ENCODE measurements around the gene ARFGAP2.

ARFGAP2 gene

DNA sequence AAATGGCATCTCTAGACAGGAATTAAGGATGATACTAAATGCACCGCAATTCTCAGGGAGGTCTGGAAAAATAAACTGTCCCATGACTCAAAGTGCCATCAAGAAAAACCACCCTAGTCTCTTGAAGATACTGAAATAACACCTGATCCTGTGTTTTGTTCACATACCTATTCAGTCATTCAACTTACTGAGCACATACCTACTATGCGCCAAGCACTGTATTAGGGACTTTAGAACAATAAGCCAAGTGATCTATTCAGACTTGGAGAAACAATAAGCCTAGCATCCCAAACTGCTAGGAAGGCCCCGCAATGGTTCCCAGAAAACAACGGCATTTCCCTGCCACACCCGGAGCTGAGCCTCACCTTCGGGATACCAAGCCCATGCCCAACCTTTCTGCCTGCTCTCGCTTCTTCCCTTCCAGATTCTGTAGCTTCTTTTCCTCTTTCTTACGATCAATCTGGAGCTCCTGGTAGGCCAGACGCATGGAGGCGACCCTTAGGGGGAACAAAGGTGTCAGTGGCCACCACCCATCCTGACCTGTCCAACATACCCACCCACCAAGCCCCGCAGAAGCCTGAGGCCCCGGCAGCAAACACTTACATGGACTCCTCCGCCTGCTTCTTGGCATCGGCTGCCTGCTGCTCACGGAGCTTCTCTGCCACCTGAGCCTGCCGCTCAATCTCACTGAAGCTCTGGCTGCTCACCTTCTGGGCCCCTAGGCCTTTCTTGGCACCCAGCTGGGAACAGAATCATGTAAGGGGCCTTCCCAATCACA, 5.4 kb downstream of the ARFGAP2 start:
- no peak for DNase-seq (ENCODE audit: low spot score)

DNA sequence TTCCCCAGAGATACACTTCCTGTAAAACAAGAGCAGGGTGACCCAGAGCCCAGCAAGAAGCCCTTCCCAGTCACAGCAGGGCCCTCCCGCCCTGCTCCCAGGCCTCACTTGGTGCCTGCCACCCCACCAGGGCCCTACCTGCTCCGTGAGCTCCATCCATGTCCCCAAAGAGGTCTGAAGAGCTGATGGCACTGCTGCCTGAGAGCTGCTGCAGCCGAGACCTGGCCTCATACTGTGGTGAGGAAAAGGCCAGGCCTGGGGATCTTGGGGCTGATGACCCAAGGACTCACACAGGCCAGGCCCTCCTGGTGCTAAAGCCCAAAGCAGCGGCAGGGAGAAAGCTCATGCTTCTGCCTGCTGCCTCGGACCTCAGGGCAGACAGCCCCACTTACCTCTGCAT, 10.3 kb downstream of the ARFGAP2 start:
- no peak for DNase-seq (ENCODE audit: low spot score)

DNA sequence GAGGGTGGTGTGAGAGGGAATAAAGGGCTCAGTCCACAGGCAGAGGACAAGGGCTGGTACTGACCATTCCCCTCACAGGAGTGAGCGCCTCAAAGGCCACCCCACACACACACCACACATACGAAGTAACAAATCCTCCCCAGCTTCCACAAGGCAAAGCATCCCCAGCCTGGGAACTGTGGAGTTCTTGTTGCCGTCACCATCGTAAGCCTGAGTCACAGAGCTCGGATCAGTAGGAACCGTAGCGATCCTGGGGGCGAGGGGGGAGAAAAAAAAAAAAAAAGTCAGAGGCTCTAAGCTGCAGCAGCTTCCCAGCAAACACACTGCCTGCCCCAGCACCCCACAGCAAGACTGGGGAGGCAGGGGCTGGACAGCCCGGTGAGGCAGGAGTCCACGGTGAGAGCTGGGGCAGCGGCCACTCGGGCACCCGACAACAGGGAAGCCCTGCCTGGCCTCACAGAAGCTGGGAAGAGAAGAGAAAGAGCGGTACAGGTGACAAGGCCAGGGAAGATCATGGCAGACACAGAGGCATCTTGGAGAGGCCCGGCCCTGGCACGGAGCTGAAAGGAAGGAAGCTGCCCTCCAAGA, 11.3 kb downstream of the ARFGAP2 start:
- no peak for DNase-seq (ENCODE audit: low spot score)

DNA sequence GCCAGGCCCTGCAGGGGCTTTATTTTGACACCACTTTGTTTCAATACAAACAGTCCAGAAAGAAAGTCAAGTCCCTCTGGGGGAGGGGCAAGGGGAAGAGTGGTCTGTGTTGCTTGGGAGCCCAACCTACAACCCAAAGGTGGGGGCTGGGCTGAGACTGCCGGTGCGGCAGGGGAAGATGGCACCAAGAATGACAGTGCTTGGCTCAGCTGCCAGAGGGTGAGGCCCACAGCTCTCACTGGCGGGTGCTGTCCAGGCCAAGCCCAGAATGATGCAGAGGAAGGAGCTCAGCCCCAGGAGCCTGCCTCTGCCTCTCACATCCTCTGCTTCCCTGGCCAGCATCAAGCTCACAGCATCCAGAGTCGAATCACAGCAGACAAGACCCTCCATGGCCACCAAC, 12.4 kb downstream of the ARFGAP2 start:
- no peak for DNase-seq (ENCODE audit: low spot score)

DNA sequence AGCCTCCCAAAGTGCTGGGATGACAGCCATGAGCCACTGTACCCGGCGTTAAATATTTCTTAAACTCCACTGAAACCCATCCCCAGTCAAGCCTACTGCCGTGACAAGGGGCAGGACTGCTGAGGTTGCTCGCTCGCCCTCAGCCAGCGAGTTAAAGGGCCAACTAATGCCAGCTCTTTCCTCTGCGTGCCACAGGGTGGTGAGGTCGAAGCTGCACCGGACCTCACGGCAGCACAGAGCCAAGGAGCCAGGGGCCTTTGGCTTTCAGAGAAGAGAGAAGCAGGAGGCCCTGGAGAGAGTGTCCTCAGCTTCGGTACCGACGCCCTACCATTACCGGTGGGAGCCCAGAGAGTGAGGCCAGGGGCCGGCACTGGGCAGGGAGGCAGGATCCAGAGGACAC, 12.8 kb downstream of the ARFGAP2 start:
- DNase-seq (ENCODE audit: low spot score), result no peak

DNA sequence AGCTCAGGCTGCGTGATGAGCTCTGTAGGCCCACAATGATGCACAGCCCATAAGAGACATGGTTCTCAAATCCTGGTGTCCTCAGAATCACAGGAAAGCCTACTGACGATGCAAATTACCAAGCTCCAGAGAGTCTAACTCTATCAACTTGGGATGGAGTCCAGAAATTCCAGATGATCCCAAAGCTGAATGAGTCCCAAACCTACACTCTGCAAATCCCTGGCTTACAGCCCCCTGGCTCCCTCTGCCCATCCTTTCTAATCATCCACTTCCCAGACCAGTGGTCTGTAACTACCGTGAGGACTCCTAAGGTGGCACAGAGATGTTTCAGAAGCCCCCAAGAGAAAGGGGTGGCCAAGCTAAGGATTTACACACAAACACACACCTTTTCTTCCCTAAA, 13.5 kb downstream of the ARFGAP2 start:
- no peak for DNase-seq (ENCODE audit: low spot score)

DNA sequence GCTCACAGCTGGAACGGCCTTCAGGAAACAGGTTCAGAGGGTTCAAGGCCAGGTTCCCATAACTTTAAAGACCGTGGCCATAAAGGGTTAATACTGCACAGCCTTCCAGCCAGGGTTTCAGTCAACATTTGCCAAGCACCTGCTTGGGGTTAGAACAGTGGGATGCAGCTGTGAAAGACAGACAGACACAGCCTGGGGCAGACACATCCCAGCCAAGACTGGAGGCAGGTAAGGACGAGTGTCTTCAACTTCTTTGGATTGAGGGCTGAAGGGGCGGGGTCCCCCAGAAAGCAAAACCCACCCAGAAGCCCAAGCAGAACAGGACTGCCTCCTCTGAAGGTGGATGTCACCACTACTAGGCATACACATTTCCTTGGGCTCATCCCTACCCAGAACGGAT, 14.3 kb downstream of the ARFGAP2 start:
- DNase-seq (ENCODE audit: low spot score), result no peak

DNA sequence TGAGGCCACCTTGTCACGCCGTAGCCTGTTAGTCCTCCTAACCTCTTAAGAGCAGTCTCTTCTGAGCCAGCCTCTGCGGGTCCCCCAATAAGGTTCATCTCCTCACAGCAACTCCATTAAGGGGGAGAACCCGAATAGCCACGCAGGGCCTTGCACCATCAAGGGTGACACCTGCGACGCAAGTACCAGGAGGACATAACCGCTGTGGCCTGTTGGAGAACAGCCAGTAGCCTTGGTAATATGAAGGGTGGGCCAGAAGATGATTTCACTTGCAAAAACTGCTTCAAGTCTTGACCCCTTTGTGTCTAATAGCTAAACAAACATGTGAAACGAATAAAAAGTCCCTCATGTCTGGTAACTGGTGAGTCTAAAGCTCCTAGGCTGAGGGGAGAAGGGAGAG, 14.8 kb downstream of the ARFGAP2 start:
- no peak for DNase-seq (ENCODE audit: low spot score)

DNA sequence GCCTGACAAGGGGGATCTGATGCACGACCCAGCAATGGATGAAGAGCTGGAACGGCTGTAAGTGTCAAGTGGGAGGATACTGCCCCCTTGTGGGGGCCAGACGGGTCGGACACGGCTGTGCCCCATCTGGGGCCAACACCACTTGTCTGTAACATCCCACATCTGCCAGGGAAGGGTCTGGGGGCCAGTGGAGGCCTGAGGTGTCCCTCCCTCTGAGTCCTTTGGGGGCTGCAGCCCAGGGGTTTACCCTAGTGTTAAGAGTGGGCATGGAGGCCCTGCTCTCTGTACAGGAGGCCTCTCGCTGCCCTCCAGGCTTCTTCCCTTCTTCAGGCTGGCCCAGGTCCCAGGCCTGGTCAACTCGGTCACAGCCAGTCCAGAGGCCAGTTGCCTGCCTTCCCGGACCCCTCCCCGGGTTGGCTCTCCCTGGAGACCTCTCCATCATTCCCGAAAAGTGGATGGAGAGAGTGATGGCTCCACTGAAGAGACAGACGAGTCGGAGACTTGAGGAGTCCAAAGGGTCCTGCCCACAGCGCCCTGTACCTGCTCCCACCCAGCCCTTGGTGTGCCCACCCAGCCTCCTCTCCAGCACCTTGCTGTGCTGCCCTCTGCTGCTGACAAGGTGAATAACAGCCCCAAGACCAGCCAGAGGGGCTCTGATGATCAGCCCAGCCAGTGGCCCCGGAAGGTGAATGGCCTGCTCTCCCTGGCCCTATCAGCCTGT, 15.4 kb downstream of the ARFGAP2 start:
- DNase-seq (ENCODE audit: low spot score), result peak; percentile 66

DNA sequence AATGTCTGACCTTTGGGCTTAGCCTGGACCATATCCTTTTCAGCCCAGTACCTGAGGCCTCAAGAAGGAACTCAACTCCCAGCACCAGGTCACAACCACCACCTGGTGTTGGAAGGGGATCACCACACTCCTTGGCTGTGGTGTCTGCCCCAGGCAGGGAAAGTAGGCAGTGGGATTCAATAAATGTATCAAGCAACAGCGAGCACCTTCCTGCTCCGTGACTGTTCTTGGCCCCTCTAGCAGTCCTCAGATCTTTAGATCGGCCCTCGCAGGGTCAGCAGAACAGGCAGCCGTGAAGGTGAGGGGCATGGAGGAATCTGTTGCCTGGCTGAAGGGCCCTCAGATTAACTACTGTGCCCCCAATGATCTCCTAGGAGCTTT, 15.9 kb downstream of the ARFGAP2 start:
- DNase-seq (ENCODE audit: low spot score), result no peak

DNA sequence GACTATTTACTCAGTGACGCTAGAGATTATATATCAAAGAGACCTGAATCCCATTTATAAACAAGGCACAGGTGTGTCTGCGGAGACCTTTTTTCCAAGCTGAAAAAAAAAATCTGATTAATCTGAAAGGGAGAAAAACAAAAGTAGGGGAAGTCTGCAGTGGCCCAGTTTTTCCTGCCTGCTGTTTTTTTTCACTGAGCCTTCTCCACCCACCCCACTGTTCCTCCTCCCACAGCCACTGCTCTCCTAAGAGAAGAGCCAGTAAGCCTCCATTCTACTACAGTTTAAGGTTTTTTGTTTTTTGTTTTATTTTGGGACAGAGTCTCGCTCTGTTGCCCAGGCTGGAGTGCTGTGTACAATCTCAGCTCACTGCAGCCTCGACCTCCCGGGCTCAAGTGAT, 18.4 kb downstream of the ARFGAP2 start:
- no peak for DNase-seq (ENCODE audit: low spot score)

DNA sequence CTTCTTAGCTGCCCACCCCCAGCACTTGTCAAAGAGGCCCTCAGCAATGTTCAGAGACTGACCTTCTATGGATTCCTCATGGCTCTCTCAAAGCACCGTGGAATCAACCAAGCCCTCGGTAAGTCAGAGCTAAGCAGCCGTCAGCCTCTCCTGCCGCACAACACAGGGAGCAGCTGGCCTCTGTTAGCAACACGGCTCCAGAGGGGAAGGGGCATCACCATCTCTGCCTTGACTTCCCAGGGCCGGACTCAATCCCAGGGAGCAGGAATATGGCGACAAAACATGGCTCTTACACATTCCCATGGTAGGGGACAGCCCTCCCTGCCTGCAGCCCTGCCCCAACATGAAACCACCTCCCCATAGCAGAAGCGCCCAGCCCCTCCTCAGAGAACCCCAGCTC, 18.9 kb downstream of the ARFGAP2 start:
- no peak for DNase-seq (ENCODE audit: low spot score)

DNA sequence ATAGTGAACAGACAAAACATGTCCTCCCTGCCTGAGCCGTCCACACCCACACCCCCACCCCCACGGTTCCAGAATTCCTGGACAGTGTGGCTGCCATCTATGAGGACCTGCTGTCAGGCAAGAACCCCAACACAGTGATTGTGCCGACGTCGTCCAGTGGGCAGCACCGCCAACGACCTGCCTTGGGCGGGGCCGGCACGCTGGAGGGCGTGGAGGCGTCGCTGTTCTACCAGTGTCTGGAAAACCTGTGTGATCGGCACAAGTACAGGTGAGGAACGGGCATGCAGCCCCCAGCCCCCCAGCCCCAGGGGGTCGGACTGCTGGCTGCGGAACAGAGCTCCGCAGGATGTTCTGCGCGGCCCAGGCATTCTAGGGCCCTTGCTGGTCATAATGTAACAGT, 19.7 kb downstream of the ARFGAP2 start:
- DNase-seq (ENCODE audit: low spot score), result no peak

DNA sequence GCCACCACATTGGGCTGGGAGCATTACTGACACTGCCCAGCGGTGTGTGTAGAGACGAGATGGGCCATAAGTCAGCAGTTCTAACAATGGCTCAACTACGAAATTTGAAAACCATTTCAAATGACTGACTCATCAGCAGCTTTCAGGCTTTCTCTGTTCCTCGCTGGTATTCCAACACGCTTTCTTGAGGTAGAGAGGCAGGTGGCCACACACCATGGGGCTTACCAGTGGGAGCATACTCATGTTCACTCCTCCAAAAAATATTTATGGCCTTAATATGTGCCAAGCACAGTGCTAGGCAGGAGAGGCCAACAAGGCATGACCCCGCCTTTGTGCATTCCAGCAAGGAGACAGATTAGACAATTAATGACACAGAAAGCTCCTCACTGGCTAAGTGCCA, 20.3 kb downstream of the ARFGAP2 start:
- no peak for DNase-seq (ENCODE audit: low spot score)

DNA sequence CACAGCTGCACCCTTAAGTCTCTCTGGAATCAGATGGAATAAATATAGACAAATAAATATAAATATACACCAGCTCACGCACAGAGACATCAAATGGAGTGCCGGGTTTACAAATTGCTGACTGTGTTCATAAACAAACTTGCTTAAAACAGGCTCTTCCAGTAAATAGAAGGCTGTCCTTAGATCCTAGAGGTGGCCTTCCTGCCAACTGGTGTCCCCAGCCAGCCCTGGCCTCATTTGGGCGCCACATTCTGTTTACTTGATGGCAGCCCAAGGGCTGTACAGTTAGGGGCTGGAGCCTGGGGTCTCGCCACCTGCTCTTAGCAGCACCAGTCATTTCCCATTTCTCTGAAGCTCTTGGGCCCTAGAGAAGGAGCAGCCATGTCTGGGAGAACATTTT, 20.8 kb downstream of the ARFGAP2 start:
- no peak for DNase-seq (ENCODE audit: low spot score)

DNA sequence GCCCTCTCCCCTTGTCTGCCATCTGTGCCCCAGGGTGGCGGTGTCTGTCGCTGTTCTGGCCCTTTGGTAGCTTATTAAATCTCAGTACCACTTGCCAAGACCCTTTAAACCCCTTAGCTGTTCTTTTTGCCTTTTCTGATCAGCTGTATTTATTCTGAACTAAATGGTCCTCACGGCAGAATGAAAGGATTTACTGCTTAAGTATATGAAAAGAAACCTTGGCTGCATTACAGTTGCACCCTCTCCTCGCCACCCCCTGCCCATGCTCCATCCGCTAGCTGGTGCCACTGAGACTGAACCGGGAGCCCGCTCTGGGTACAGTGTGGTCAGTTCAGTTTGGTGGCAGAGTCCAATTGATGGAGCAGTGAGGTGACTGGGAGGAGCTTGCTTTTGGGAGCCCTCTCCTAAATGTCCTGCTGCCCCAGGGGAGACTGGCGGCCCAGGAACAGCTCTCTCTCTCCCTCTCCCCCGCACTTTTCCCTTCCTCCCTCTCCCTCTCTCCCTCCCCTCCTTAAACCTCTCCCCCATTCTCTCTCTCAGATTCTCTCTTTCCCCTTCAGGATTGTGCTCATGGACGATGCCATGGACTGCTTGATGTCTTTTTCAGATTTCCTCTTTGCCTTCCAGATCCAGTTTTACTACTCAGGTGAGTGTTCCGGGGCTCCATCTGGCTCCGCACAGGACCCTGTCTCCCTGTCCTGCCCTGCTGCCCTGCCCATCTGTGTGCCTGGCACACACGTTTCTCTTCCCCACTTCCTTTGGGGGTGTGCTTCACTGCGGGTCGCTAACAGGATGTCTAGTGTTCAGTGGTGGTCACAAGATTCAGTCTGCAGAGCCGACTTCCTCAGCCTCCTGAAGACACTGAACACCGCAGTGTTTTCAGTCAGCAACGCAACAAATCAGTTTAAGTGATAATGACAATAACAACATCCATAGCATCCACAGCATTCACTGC, 21.8 kb downstream of the ARFGAP2 start:
- no peak for DNase-seq (ENCODE audit: low spot score)

DNA sequence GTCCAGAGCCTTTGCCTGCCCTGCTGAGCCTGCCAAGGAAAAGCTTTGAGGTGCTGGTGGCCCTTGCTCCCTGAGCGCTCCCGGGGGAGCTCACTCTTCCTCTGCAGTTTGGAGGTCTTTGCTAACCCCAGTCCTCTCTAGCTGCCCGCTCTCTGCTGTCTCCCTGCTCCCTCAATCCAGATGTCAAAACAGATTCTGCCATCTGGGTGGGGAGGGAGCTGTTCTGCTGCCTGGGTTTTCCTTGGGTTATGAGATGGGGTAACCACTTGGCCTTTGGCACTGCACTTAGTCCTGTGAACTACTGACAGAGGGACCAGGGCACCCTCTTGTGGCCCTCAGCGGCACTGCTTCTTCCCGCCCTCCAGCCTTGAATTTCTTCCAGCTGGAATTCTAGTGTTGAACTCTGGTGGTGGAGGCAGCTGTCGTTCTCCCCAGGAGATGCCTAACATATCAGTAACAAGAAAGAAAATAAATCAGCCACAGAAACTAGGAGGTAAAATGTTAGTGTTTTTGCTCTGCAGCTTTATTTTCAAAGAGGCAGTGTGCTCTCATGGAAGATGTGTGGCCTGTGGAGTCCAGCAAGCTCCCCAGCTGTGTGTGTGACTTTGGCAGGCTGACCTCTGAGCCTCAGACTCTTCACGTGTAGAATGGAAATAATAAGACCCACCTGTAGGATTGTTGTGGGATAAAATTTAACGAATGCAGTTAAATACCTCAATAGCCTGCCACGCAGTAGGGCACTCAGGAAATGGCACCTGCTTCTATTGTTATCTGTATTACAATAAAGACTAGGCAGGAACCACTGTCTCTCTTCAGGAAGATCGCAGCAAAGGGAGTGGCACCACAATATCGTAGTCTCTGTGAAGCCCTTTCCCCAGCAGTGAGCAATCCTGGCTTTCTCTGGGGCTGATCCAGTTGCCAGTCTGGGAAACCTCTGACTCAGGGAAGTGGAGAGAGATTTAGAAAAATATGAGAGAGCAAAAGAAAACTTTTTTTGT, 23.4 kb downstream of the ARFGAP2 start:
- DNase-seq (ENCODE audit: low spot score), result peak; percentile 64

DNA sequence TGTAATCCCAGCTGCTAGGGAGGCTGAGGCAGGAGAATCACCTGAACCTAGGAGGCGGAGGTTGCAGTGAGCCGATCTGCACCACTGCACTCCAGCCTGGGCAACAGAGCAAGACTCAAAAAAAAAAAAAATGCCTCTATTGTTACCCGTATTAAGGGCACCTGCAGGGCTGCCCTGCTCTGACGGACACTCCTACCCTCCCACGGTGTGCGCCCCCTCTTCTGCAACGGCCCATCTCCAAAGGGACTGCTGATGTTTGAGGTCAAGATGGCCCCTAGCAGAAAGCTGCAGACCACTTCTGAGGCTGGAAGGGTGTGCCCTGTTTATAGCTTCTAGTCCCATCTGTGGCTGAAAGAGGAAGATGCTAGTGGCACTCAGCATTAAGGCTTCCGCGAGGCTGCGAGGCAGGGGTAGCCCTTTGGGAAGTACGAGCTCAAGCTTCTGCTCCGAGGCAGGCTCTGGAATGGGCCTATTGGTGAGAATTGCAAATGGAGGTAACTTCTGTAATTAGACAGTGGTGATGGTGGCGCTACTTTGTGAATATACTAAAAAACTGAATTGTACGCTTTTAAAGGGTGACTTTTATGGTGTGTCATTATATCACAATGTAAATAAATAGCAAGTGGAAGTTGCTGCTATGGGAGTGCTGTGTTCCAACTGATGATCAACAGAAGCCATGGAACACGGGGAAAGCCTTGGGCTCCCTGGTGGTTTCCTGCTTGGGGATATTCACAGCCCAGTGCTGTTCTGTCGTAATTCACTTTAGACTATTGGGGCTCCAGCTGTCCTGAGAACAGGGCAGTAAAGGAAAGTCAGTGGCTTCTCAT, 24.3 kb downstream of the ARFGAP2 start:
- DNase-seq (ENCODE audit: low spot score), result no peak

DNA sequence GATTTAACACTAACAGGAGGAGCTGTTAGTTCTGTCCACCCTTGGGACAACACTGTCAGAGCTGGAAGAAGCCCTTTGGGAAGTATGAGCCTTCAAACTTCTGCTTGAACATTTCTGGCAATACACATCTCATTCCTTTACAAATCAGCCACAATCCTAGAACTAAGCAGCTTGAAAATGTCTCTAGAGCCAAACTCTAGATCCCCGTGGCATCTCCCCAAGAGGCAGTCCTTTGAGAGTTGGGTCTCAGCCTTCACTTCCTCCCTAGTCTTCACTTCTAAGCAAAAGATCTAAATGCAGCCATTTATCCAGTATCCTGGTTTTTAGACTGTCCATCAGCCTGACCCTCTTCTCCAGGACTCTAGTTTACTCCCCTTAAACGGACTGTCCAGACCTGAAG, 26.9 kb downstream of the ARFGAP2 start:
- no peak for DNase-seq (ENCODE audit: low spot score)

DNA sequence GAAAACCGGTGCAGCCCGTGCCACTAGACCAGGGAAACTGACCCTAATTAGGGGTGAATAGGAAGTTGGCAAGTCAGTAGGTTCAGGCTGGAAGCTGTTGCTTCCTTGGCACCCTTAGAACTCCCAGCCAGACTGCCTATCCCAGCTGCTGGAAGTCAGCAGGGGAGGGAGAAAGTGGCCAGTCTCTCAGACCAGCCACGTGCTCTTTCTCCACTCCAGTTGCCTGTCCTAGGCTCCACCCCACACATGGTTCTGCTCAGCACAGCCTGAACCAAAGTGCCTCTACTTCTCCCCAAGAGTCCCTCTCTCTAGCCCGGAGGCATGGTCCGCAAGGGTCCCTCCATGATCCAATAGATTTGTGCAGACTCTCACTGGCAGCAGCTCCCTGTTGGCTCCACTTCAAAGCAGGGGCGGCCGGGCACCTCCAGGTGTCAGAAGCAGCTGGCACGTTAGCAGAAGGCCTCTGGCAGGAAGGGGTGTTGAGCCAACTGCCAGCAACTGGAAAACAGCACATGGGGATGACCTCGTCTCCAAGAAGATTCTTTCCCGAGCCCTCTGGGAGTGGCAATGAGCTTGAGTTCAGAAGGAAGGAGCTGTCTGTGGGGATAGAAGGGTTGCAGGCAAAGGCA, 27.7 kb downstream of the ARFGAP2 start:
- no peak for DNase-seq (ENCODE audit: low spot score)
